Naive B cell (primary cell): ENCODE measurements around the gene TMPRSS11D. TPM values are rescaled to one million over a fixed set of nuclear protein-coding genes. Genes with fewer than 3 reads are reported as not detected.

Source experiments
- ATAC-seq, 2 donors: fragments of 150-1000 bp; cut with Tn5 transposase; 2 replicates each; pipeline ENCODE4 v1.10.0; 2021; ENCODE audit warnings: low read depth in 2 of 2, mild to moderate bottlenecking in 2 of 2, moderate library complexity in 2 of 2
- DNase-seq: peaks from one replicate; pipeline ENCODE4 v3.0.0; 2022
- H3K27ac Mint-ChIP-seq, 6 donors: one replicate each; pipeline ENCODE4 v1.8.0; 2020 to 2022; ENCODE audit warnings: mild to moderate bottlenecking in 6 of 6, mixed read lengths in 6 of 6, moderate library complexity in 5 of 6, inconsistent platforms in 2 of 6
- H3K27me3 Mint-ChIP-seq, 3 donors: one replicate each; pipeline ENCODE4 v1.8.0; 2021 to 2022; ENCODE audit warnings: mixed read lengths in 3 of 3, mild to moderate bottlenecking in 1 of 3
- H3K36me3 Mint-ChIP-seq, 2 donors: one replicate each; pipeline ENCODE4 v1.8.0; 2020 to 2022; ENCODE audit warnings: mixed read lengths in 2 of 2, inconsistent platforms in 1 of 2, mild to moderate bottlenecking in 1 of 2
- H3K4me1 Mint-ChIP-seq, 3 donors: one replicate each; pipeline ENCODE4 v1.8.0; 2020 to 2022; ENCODE audit warnings: mixed read lengths in 3 of 3, inconsistent platforms in 1 of 3, mild to moderate bottlenecking in 1 of 3, moderate library complexity in 1 of 3
- H3K4me3 Mint-ChIP-seq, 8 donors: one replicate each; pipeline ENCODE4 v1.8.0; 2020 to 2022; ENCODE audit warnings: mild to moderate bottlenecking in 8 of 8, mixed read lengths in 8 of 8, moderate library complexity in 8 of 8, inconsistent platforms in 2 of 8
- H3K9me3 Mint-ChIP-seq, 7 donors: one replicate each; pipeline ENCODE4 v1.8.0; 2020 to 2022; ENCODE audit warnings: mixed read lengths in 7 of 7, mild to moderate bottlenecking in 5 of 7, inconsistent platforms in 2 of 7, moderate library complexity in 1 of 7
- polyA plus RNA-seq, 6 donors: library from polyadenylated mRNA; unstranded; fragments of 300-500 nt; fragmentation: Illumina TruSeq; gene quantifications; one replicate each; pipeline ENCODE4 v1.2.3, GENCODE V29; 2021; ENCODE audit warnings: low read depth in 6 of 6

Gene TMPRSS11D
- polyA plus RNA-seq, 6 donors from 2014 or later: not detected

DNA sequence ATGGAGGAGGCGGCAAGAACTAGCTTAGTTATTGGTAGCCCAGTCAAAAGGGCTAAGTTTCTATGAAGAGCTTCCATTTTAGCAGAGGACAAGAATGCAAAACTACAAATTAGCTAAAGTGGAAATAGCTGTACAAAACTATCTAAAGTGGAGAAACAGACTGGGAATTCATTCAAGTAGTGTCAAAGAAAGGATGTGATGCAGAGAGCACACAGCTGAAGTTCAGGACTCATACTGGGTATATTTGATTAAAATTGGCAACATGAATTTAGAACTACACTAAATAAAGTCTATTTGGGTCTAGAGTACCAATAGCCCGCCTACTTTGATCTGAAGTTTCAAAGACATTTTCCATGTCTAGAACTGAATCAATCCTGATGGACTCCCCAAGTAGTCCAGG lies 96.5 kb downstream of the TMPRSS11D start:
- DNase-seq (no peak), ATAC-seq (no peak)
- H3K27ac Mint-ChIP-seq: no peak overlapping the region
- no peaks in the 10 kb centered on the region for H3K4me1 Mint-ChIP-seq
- no peaks in the 10 kb centered on the region for H3K27me3 Mint-ChIP-seq
- peaks cover 7 to 10% of the 10 kb centered on the region in 2 donors for H3K36me3 Mint-ChIP-seq
- H3K4me3 Mint-ChIP-seq: no peak overlapping the region
- peaks cover 0 to 4% (median 0%) of the 10 kb centered on the region in 7 donors for H3K9me3 Mint-ChIP-seq

DNA sequence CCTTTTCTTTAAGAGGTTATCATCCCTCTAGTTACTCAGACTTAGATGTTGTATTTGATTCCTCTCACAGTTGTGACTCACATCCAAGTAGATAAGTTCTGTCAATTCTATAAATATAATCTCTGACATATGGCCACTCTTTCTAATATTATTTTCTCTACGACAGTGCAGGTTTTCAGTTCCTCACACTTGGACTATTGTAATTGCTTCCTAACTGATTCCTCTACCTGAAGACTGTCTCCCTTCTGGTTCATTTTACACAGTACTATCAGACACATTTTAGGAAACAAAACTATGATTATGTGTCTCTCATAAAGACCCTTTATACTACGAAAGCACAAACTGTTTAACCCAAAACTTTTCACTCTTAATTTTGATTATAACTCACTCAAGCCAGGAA lies 98.3 kb downstream of the TMPRSS11D start:
- Mint-ChIP-seq H3K27me3 (no peaks in the 10 kb centered on the region), H3K27ac (no peak overlapping the region), H3K4me1 (no peaks in the 10 kb centered on the region), H3K36me3 (peaks cover 0 to 6% of the 10 kb centered on the region in 2 donors), H3K9me3 (no peaks in the 10 kb centered on the region), H3K4me3 (no peak overlapping the region)
- ATAC-seq (no peak), DNase-seq (no peak)

DNA sequence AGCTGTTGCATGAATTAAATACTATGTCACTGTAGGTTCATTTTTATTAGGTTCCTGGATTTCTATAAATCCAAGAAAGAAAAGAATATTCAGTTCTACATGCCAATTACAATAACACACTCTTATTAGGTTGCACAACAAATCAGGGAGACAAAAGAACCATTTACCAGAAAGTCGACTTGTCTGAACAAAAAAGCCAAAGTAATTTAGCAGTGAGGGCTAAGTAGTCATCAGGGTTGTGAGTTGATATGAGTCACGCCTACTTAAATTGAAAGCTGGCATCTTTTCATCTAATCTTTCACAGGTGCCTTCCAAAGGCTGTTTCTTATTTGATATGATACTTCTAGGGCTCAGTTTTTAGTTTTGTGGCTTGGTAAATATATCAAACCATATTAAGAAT lies 104.2 kb downstream of the TMPRSS11D start:
- no peaks in the 10 kb centered on the region for H3K27me3 Mint-ChIP-seq
- no peak overlapping the region for H3K4me3 Mint-ChIP-seq
- no peaks in the 10 kb centered on the region for H3K36me3 Mint-ChIP-seq
- H3K27ac Mint-ChIP-seq: no peak overlapping the region
- ATAC-seq (no peak), DNase-seq (no peak)
- peaks cover 0 to 1% (median 0%) of the 10 kb centered on the region in 7 donors for H3K9me3 Mint-ChIP-seq
- H3K4me1 Mint-ChIP-seq: no peaks in the 10 kb centered on the region

DNA sequence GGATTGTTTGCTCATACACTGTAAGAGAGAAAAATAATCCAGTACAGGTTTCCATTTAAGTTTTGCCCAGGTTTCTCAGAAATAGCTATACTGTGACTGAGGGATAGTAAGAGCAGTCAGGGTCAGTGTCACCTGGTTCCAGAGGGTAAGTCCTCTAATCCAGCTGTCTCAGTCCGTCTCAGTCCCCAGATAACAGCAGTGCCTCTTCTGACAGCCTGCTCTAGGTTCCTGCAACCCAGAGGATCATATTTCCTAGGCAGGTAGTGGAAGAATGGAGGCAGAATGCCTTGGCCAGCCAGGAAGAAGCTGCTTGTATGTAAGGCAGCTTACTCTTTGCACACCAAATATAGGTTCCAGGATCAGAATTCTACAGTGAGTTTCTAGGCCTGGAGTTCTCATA lies 107.1 kb downstream of the TMPRSS11D start:
- Mint-ChIP-seq H3K27me3 (no peaks in the 10 kb centered on the region), H3K27ac (no peak overlapping the region), H3K4me3 (no peak overlapping the region), H3K36me3 (no peaks in the 10 kb centered on the region), H3K4me1 (no peaks in the 10 kb centered on the region), H3K9me3 (peaks cover 0 to 1% (median 0%) of the 10 kb centered on the region in 7 donors)
- DNase-seq: no peak
- ATAC-seq: no peak

Other genes with a start within 250 kb of the TMPRSS11D start
- 10 to 100 TPM; 10.3 to 40.9 (median 26.6) TPM for gene UBA6, start 182.8 kb downstream of the TMPRSS11D start, polyA plus RNA-seq
- under 1 TPM in 1 of 6 donors, not detected in 5; 0.12 TPM for gene GNRHR, start 129.6 kb downstream of the TMPRSS11D start, polyA plus RNA-seq
- gene TMPRSS11A, start 79.5 kb upstream of the TMPRSS11D start, polyA plus RNA-seq: not detected
- gene TMPRSS11F, start 245.9 kb upstream of the TMPRSS11D start, polyA plus RNA-seq: not detected